ENCODE data around the gene EFNA1. TPM values are rescaled to one million over a fixed set of nuclear protein-coding genes. Genes with fewer than 3 reads are reported as not detected.

The EFNA1 gene
- total and polyA plus RNA-seq, 2 of the 4 experiments (the other 2 are of a cell fraction) = 0.90 to 1.6 TPM

DNA sequence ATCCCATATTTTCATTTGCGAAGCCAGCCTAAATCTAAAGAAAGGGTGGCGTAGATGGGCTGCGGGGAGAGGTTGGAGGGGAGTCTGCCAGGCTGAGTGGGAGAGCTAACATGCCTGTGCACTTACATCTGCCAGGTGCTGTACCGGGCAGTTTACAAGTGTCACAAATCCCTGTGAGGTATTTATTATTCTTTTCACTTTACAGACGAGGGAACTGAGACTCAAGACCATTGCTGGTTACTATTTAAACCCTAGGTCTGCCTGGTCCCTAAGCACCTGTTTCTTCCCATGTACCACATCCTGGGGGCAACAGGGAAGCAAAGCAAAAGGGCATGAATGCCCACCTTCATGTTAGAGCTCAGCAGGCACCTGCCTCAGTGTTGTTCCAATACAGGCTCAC is 19.4 kb upstream of the EFNA1 start:
- DNase-seq (no peak), ATAC-seq (ENCODE audit: low read depth) (no peak)
- Histone ChIP-seq H4K20me1 (ENCODE audit: insufficient read depth, low read length) (no peaks in the 10 kb centered on the region), H2BK5ac (ENCODE audit: low read depth, low read length, poor library complexity, severe bottlenecking) (no peak overlapping the region), H3K14ac (replicated peaks; ENCODE audit: low read depth, low read length) (no peak overlapping the region), H3K9me1 (ENCODE audit: insufficient read depth, low read length) (no peaks in the 10 kb centered on the region), H3K4me1 (ENCODE audit: control insufficient read depth, insufficient read depth, low read length) (no peaks in the 10 kb centered on the region), H3K36me3 (ENCODE audit: control insufficient read depth, insufficient read depth, low read length) (no peaks in the 10 kb centered on the region), H2AFZ (replicated peaks; ENCODE audit: low read length, poor library complexity) (no peak overlapping the region), H3K23ac (ENCODE audit: low read depth, low read length) (no peak overlapping the region), H3K9ac (ENCODE audit: low read depth, low read length) (no peak overlapping the region), H2BK120ac (ENCODE audit: low read depth, low read length) (no peak overlapping the region), H2AK9ac (replicated peaks; ENCODE audit: low read depth, low read length, poor library complexity) (no peak overlapping the region), H3K56ac (ENCODE audit: extremely low read depth, insufficient read depth, low read length) (no peak overlapping the region), H3K27me3 (ENCODE audit: control insufficient read depth, insufficient read depth, low read length) (peaks cover 56% of the 10 kb centered on the region), H2AK5ac (ENCODE audit: low read depth, low read length) (no peak overlapping the region), H3K4ac (ENCODE audit: low read depth, low read length) (no peak overlapping the region), H3K27ac (ENCODE audit: insufficient read depth, low read length) (no peak overlapping the region), H3K9me3 (ENCODE audit: control insufficient read depth, insufficient read depth, low read length) (no peaks in the 10 kb centered on the region), H4K91ac (ENCODE audit: insufficient read depth, low read depth, low read length) (no peak overlapping the region), H3K4me2 (ENCODE audit: low read depth, low read length) (no peak overlapping the region), H3K18ac (ENCODE audit: low read depth, low read length) (no peak overlapping the region), H3K4me3 (ENCODE audit: insufficient read depth, low read depth, low read length) (no peak overlapping the region), H3K79me1 (ENCODE audit: low read depth in 1 of 2, low read length in 2 of 2) (no peaks in the 10 kb centered on the region), H4K8ac (ENCODE audit: low read depth in 2 of 2, low read length in 2 of 2) (no peak overlapping the region), H4K5ac (ENCODE audit: low read depth, low read length) (no peak overlapping the region), H2BK20ac (ENCODE audit: low read depth, low read length) (no peak overlapping the region), H2BK15ac (ENCODE audit: low read depth, low read length) (no peak overlapping the region)
- dilution Hi-C loops (cut with HindIII; ENCODE audit: low sequenced_read_pairs, unreplicated experiment) = no loop called here
- POLR2A ChIA-PET (ENCODE audit: unreplicated experiment) = no interaction called here
- TF ChIP-seq FOS (IDR thresholded peaks at IDR 0.05; ENCODE audit: low read depth, low read length) (no peak), CEBPB (IDR thresholded peaks at IDR 0.05; ENCODE audit: low read depth, low read length) (no peak), CHD1 (IDR thresholded peaks at IDR 0.05; ENCODE audit: low read depth, low read length) (no peak), SMC3 (IDR thresholded peaks at IDR 0.05; ENCODE audit: low read depth, low read length) (no peak)
- no TSS peak for BruUV-seq (replicated peaks)
- WGBS, 2 experiments (ENCODE audit: extremely low coverage in 2 of 2, insufficient read length in 1 of 2) = no CpG with 5 or more reads among the region's 5 CpGs
- in situ Hi-C loops (cut with MboI; ENCODE audit: low sequenced_read_pairs) = no loop called here
- intact Hi-C loops (cut with micrococcal nuclease) = no loop called here
- CTCF ChIA-PET = no interaction called here
